IMR-90 (cell line): ENCODE measurements around the gene SLC22A4. TPM values are rescaled to one million over a fixed set of nuclear protein-coding genes. Genes with fewer than 3 reads are reported as not detected.

Experiments
- ATAC-seq: fragments of 200-7000 bp; cut with Tn5 transposase; 2 replicates; pipeline ENCODE4 v1.9.1; 2020; ENCODE audit warnings: low read depth, mild to moderate bottlenecking, moderate library complexity
- BruUV-seq: library from RNA; stranded (reverse); fragments of 400-500 nt; replicated peaks from 2 replicates; lab custom pipeline; 2021; lab: Mats Ljungman, UMichigan
- CTCF ChIA-PET: fragments of 300-600 bp; formaldehyde crosslinking; extraction: SDS; loops from one replicate; lab custom pipeline; 2021; ENCODE audit warnings: antibody characterized with exemption; lab: Yijun Ruan, JAX
- POLR2A ChIA-PET: fragments of 300-600 bp; sonication (Branson Sonifier 250); formaldehyde crosslinking; loops from one replicate; lab custom pipeline; 2022; ENCODE audit warnings: antibody characterized with exemption; ENCODE audit not compliant: unreplicated experiment; lab: Charles Lee
- DNase-seq: peaks from one replicate; pipeline ENCODE4 v3.0.0; 2013
- H2AFZ ChIP-seq: replicated peaks from 2 replicates; pipeline ENCODE3; 2013; ENCODE audit warnings: low read length, mild to moderate bottlenecking; ENCODE audit not compliant: poor library complexity
- H2AK5ac ChIP-seq: 2 replicates; pipeline ENCODE4 v1.6.1; 2013; ENCODE audit warnings: low read depth, low read length, inconsistent platforms
- H2AK9ac ChIP-seq: replicated peaks from 2 replicates; pipeline ENCODE3; 2013; ENCODE audit warnings: mild to moderate bottlenecking, low read depth, low read length, moderate library complexity; ENCODE audit not compliant: poor library complexity
- H2BK120ac ChIP-seq: 2 replicates; pipeline ENCODE4 v1.6.1; 2013; ENCODE audit warnings: low read depth, low read length, inconsistent platforms
- H2BK15ac ChIP-seq: 3 replicates; pipeline ENCODE4 v1.6.1; 2013; ENCODE audit warnings: low read depth, low read length, inconsistent platforms
- H2BK20ac ChIP-seq: 2 replicates; pipeline ENCODE4 v1.6.1; 2013; ENCODE audit warnings: low read depth, mild to moderate bottlenecking, inconsistent platforms, low read length, moderate library complexity
- H2BK5ac ChIP-seq: 2 replicates; pipeline ENCODE4 v1.6.1; 2013; ENCODE audit warnings: mild to moderate bottlenecking, low read depth, low read length, inconsistent platforms; ENCODE audit not compliant: poor library complexity, severe bottlenecking
- H3K14ac ChIP-seq: replicated peaks from 2 replicates; pipeline ENCODE4 v1.6.1; 2013; ENCODE audit warnings: low read depth, low read length, inconsistent platforms
- H3K18ac ChIP-seq: 2 replicates; pipeline ENCODE4 v1.6.1; 2013; ENCODE audit warnings: low read depth, low read length, control low read depth
- H3K23ac ChIP-seq: 2 replicates; pipeline ENCODE4 v1.6.1; 2013; ENCODE audit warnings: low read depth, low read length, inconsistent platforms
- H3K27ac ChIP-seq: 2 replicates; pipeline ENCODE4 v1.5.1; 2013; ENCODE audit warnings: mild to moderate bottlenecking, control low read depth, low read length; ENCODE audit not compliant: insufficient read depth
- H3K27me3 ChIP-seq: 2 replicates; pipeline ENCODE4 v1.6.1; 2013; ENCODE audit warnings: low read length; ENCODE audit not compliant: control insufficient read depth, insufficient read depth
- H3K36me3 ChIP-seq: 2 replicates; pipeline ENCODE4 v1.6.1; 2013; ENCODE audit warnings: low read length, mixed read lengths; ENCODE audit not compliant: control insufficient read depth, insufficient read depth
- H3K4ac ChIP-seq: 2 replicates; pipeline ENCODE4 v1.6.1; 2013; ENCODE audit warnings: low read depth, low read length, inconsistent platforms
- H3K4me1 ChIP-seq: 2 replicates; pipeline ENCODE4 v1.6.1; 2013; ENCODE audit warnings: low read length, mixed read lengths; ENCODE audit not compliant: control insufficient read depth, insufficient read depth
- H3K4me2 ChIP-seq: 2 replicates; pipeline ENCODE4 v1.6.1; 2013; ENCODE audit warnings: low read depth, mild to moderate bottlenecking, control low read depth, low read length, moderate library complexity
- H3K4me3 ChIP-seq: 2 replicates; pipeline ENCODE4 v1.5.1; 2013; ENCODE audit warnings: low read depth, mild to moderate bottlenecking, control low read depth, low read length, moderate library complexity; ENCODE audit not compliant: insufficient read depth
- H3K56ac ChIP-seq: 2 replicates; pipeline ENCODE4 v1.6.1; 2013; ENCODE audit warnings: low read length, inconsistent platforms; ENCODE audit not compliant: insufficient read depth; ENCODE audit errors: extremely low read depth
- H3K79me1 ChIP-seq, 2 experiments: 2 replicates each; pipeline ENCODE4 v1.6.1; 2013; ENCODE audit warnings: low read length in 2 of 2, inconsistent platforms in 1 of 2, low read depth in 1 of 2
- H3K9ac ChIP-seq: 2 replicates; pipeline ENCODE4 v1.6.1; 2013; ENCODE audit warnings: low read depth, low read length, control low read depth
- H3K9me1 ChIP-seq: 2 replicates; pipeline ENCODE4 v1.6.1; 2013; ENCODE audit warnings: low read length, inconsistent platforms; ENCODE audit not compliant: insufficient read depth
- H3K9me3 ChIP-seq: 2 replicates; pipeline ENCODE4 v1.6.1; 2013; ENCODE audit warnings: low read length; ENCODE audit not compliant: control insufficient read depth, insufficient read depth
- H4K20me1 ChIP-seq: 2 replicates; pipeline ENCODE4 v1.6.1; 2013; ENCODE audit warnings: low read length, inconsistent platforms; ENCODE audit not compliant: insufficient read depth
- H4K5ac ChIP-seq: 2 replicates; pipeline ENCODE4 v1.6.1; 2013; ENCODE audit warnings: mild to moderate bottlenecking, low read depth, low read length, control low read depth
- H4K8ac ChIP-seq, 2 experiments: 2 replicates each; pipeline ENCODE4 v1.6.1; 2013; ENCODE audit warnings: low read depth in 2 of 2, low read length in 2 of 2, control low read depth in 1 of 2, inconsistent platforms in 1 of 2
- H4K91ac ChIP-seq: 2 replicates; pipeline ENCODE4 v1.6.1; 2013; ENCODE audit warnings: low read depth, low read length, inconsistent platforms; ENCODE audit not compliant: insufficient read depth
- BHLHE40 ChIP-seq: fragments of 150-350 bp; IDR thresholded peaks from 2 replicates; pipeline ENCODE4 v1.6.1; 2016; ENCODE audit warnings: mild to moderate bottlenecking, low read depth, low read length
- CHD1 ChIP-seq: IDR thresholded peaks from 2 replicates; pipeline ENCODE4 v1.6.1; 2012; ENCODE audit warnings: low read depth, low read length, improper control_type of control experiment
- CTCF ChIP-seq: conservative IDR thresholded peaks from 2 replicates; pipeline ENCODE4 v1.5.1; 2012; ENCODE audit warnings: mild to moderate bottlenecking, low read depth, low read length, improper control_type of control experiment
- ELK1 ChIP-seq: fragments of 150-350 bp; IDR thresholded peaks from 2 replicates; pipeline ENCODE4 v1.6.1; 2016; ENCODE audit warnings: low read depth, mild to moderate bottlenecking, low read length, moderate library complexity, borderline replicate concordance
- FOS ChIP-seq: fragments of 150-350 bp; IDR thresholded peaks from 2 replicates; pipeline ENCODE4 v1.6.1; 2016; ENCODE audit warnings: low read depth, low read length
- MAZ ChIP-seq: IDR thresholded peaks from 2 replicates; pipeline ENCODE4 v1.6.1; 2012; ENCODE audit warnings: low read depth, mild to moderate bottlenecking, low read length, improper control_type of control experiment, moderate library complexity, borderline replicate concordance
- RAD21 ChIP-seq: IDR thresholded peaks from 2 replicates; pipeline ENCODE4 v1.6.1; 2012; ENCODE audit warnings: low read length, improper control_type of control experiment
- RCOR1 ChIP-seq: IDR thresholded peaks from 2 replicates; pipeline ENCODE4 v1.6.1; 2012; ENCODE audit warnings: mild to moderate bottlenecking, low read length, improper control_type of control experiment; ENCODE audit not compliant: insufficient replicate concordance
- WGBS, 2 experiments: methylation state at CpG; one replicate each; pipeline versions ENCODE4 v1.1.5 to v1.1.7; 2013; ENCODE audit warnings: missing lambda C conversion rate in 2 of 2; ENCODE audit not compliant: insufficient read length in 1 of 2; ENCODE audit errors: extremely low coverage in 2 of 2; 5-methylcytosine and 5-hydroxymethylcytosine counted together
- dilution Hi-C: fragments of 300-500 bp; cut with HindIII; formaldehyde crosslinking; loops from one replicate; pipeline ENCODE4 v1.14.3; 2018; ENCODE audit warnings: low sequenced_read_pairs; ENCODE audit not compliant: unreplicated experiment
- in situ Hi-C: fragments of 300-500 bp; cut with MboI; formaldehyde crosslinking; loops from 3 replicates; pipeline ENCODE4 v1.14.3; 2019; ENCODE audit warnings: low sequenced_read_pairs, inconsistent platforms, mixed read lengths
- intact Hi-C: fragments of 100-400 bp; cut with micrococcal nuclease; formaldehyde crosslinking; loops from 2 replicates; pipeline ENCODE4 v1.10.0; 2022
- polyA plus RNA-seq, 3 experiments: library from polyadenylated mRNA; depleted of rRNA; stranded (reverse); fragments of >200 nt; gene quantifications; 2 replicates each; pipeline ENCODE4 v1.2.3, GENCODE V29; 2012; ENCODE audit warnings: low replicate concordance in 1 of 3
- total RNA-seq: library from RNA; depleted of rRNA; stranded (reverse); fragments of >200 nt; gene quantifications from 2 replicates; pipeline ENCODE4 v1.2.3, GENCODE V29; 2012

The SLC22A4 gene
- total and polyA plus RNA-seq, 2 of the 4 experiments (the other 2 are of a cell fraction): 2.6 to 3.2 TPM

GRCh38 chr5:132250547-132250946, 43.6 kb upstream of the SLC22A4 start:
- Histone ChIP-seq H4K8ac (no peak overlapping the region), H3K79me1 (no peaks in the 10 kb centered on the region), H4K5ac (no peak overlapping the region), H3K9ac (no peak overlapping the region), H3K4ac (no peak overlapping the region), H3K23ac (no peak overlapping the region), H3K27ac (no peak overlapping the region), H2AK9ac (no peak overlapping the region), H2AK5ac (no peak overlapping the region), H2BK5ac (no peak overlapping the region), H3K9me3 (peaks cover 5% of the 10 kb centered on the region; the same call in 1 of the 2 replicates), H3K18ac (no peak overlapping the region), H3K4me3 (no peak overlapping the region), H2BK120ac (no peak overlapping the region), H3K14ac (no peak overlapping the region), H2AFZ (peak overlapping the region; percentile 19), H2BK20ac (no peak overlapping the region), H2BK15ac (no peak overlapping the region), H3K36me3 (no peaks in the 10 kb centered on the region), H3K56ac (no peak overlapping the region), H4K91ac (no peak overlapping the region), H3K4me1 (no peaks in the 10 kb centered on the region), H3K9me1 (0 out of 2 replicates have a peak, but pooled peaks cover 3% of the 10 kb centered on the region), H4K20me1 (no peaks in the 10 kb centered on the region), H3K4me2 (no peak overlapping the region), H3K27me3 (no peaks in the 10 kb centered on the region; the same call in 1 of the 2 replicates)
- no CpG with 5 or more reads among the region's 2 CpGs for WGBS, 2 experiments
- intact Hi-C loops: no loop called here
- DNase-seq (no peak), ATAC-seq (no peak)
- in situ Hi-C loops: no loop called here
- no TSS peak for BruUV-seq
- CTCF ChIA-PET: interaction anchor here (6.6 kb wide), 1 partner anchor 12 kb away, joined by 35 read pairs; no protein-coding TSS in a partner anchor
- POLR2A ChIA-PET: no interaction called here
- no peak for TF ChIP-seq FOS
- TF ChIP-seq MAZ: no peak
- no peak for TF ChIP-seq CHD1
- TF ChIP-seq RAD21: no peak
- TF ChIP-seq BHLHE40: no peak
- TF ChIP-seq ELK1: no peak
- TF ChIP-seq RCOR1: no peak
- TF ChIP-seq CTCF: no peak
- dilution Hi-C loops: no loop called here
